GM19099 (cell line): ENCODE data around the gene MAML1.

Experiments
- POLR2A ChIP-seq: IDR thresholded peaks from 3 replicates; pipeline ENCODE4 v1.6.1; 2011; ENCODE audit warnings: low read depth; ENCODE audit not compliant: insufficient read length; ENCODE audit errors: extremely low read depth

MAML1 gene

GRCh38 chr5:179819296-179820126 is 86.9 kb downstream of the MAML1 start:
- TF ChIP-seq POLR2A = peak; percentile 30

DNA sequence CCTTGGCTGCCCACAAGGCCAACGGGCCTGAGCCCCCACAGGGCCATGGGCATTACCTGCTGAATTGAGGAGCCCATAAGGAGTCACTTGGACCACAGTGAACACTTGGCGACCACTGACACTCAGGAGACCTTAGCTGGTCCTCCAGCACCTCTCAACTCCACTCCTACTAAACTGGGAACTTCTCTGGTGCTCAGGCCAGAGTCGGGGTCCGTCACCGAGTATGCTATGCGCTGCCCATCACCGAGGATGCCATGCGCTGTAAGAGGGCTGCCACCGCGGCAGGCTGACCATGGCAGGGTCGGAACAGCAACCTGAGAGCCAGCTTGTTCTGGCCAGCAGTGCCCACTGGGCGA is 87.5 kb downstream of the MAML1 start:
- TF ChIP-seq POLR2A = no peak

GRCh38 chr5:179820483-179821297 is 88.1 kb downstream of the MAML1 start, which contains the start of gene SQSTM1:
Gene SQSTM1 (plus strand): TSS chr5:179820905. CDS start chr5:179820937, 32 bp downstream.
- peak; percentile 99 for TF ChIP-seq POLR2A

GRCh38 chr5:179821298-179822058 is 88.9 kb downstream of the MAML1 start:
- TF ChIP-seq POLR2A = peak; percentile 60

- peak; percentile 21 for TF ChIP-seq POLR2A
Measured at GRCh38 chr5:179822059-179822432, 89.4 kb downstream of the MAML1 start.

- no peak for TF ChIP-seq POLR2A
Measured at GRCh38 chr5:179822444-179822990, 89.9 kb downstream of the MAML1 start.

DNA sequence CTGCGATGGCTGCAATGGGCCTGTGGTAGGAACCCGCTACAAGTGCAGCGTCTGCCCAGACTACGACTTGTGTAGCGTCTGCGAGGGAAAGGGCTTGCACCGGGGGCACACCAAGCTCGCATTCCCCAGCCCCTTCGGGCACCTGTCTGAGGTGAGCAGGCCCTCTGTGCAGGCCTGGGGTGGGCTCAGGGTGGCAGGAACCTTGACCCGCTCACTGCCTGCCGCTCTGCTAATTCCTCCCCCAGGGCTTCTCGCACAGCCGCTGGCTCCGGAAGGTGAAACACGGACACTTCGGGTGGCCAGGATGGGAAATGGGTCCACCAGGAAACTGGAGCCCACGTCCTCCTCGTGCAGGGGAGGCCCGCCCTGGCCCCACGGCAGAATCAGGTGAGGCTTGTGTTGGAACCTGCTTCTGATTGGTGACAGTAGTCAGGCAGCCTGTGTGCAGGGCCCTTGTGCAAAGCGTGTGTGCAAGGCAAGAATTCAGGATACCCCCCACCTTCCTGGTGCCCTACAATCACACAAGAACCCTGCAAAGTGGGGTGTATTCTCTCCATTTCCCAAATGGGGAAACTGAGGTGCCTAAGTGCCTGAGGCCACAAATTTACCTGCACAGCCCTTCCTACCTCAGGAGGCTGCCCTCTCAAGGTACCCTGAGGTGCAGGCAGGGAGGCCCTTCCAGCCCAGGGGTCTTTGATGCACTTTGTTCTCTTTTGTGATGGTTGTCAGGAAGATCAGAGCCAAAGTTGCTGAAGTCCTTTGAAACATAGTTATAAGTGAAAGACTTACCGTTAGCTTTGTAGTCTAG is 91.5 kb downstream of the MAML1 start:
- TF ChIP-seq POLR2A = no peak

DNA sequence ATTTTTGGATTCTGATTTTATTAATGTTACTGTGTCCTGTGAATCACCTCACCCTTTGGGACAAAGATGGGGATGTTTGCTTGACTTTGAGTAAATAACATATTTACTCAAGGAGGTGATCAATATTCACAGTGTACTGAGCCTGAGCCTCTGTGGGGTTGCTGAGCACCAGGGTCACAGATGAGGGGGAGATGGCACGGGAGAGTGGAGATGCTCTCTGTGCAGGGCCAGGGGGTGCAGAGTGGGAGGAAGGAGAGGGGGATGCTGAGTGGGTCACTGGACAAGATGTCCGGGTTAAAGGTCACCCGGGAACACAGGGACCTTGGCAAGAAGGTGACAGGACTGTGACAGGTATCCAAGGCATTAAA is 92.1 kb downstream of the MAML1 start:
- TF ChIP-seq POLR2A = no peak

- TF ChIP-seq POLR2A = no peak
Measured at GRCh38 chr5:179825655-179826182, 93.1 kb downstream of the MAML1 start.
